GM12878 (cell line): ENCODE measurements around the gene HECTD2.

Source experiments
- CTCF ChIP-seq, 3 experiments: IDR thresholded peaks in 2 of 3; conservative IDR thresholded peaks in 1 of 3; 2 replicates each; pipeline ENCODE4 v1.5.1; 2011; ENCODE audit warnings: low read depth in 3 of 3, low read length in 3 of 3, mild to moderate bottlenecking in 3 of 3, control low read depth in 2 of 3, moderate library complexity in 2 of 3, inconsistent platforms in 1 of 3, mixed read lengths in 1 of 3; ENCODE audit not compliant: control insufficient read depth in 2 of 3, insufficient read depth in 1 of 3; ENCODE audit errors: extremely low read depth in 1 of 3
- EP300 ChIP-seq, 2 experiments: fragments of 150-350 bp in 1 of 2; IDR thresholded peaks; 2 replicates each; pipeline ENCODE4 v1.6.1; 2011 to 2012; ENCODE audit warnings: low read depth in 2 of 2, low read length in 2 of 2, borderline replicate concordance in 1 of 2, improper control_type of control experiment in 1 of 2, inconsistent platforms in 1 of 2; ENCODE audit not compliant: control insufficient read depth in 1 of 2

- TF ChIP-seq EP300 (IDR thresholded peaks at IDR 0.05; ENCODE audit: borderline replicate concordance in 1 of 2, control insufficient read depth in 1 of 2, low read depth in 2 of 2, low read length in 2 of 2) (no peak), CTCF (IDR thresholded peaks at IDR 0.05 in 2 of 3, conservative IDR thresholded peaks at IDR 0.05 in 1 of 3; ENCODE audit: control insufficient read depth in 2 of 3, extremely low read depth in 1 of 3, insufficient read depth in 1 of 3, low read depth in 3 of 3, low read length in 3 of 3) (no peak)
Observed at GRCh38 chr10:91537614-91538383, 127.7 kb downstream of the HECTD2 start.
